Natural killer cell (primary cell): ENCODE measurements around the gene TEX2. TPM values are rescaled to one million over a fixed set of nuclear protein-coding genes. Genes with fewer than 3 reads are reported as not detected.

Experiments used
- ATAC-seq, 3 donors: fragments of 150-1000 bp in 2 of 3; fragments of 200-7000 bp in 1 of 3; cut with Tn5 transposase; 1 replicate in 1 of 3; 2 replicates in 2 of 3; pipeline ENCODE4 v1.10.0; 2021; ENCODE audit warnings: mild to moderate bottlenecking in 2 of 3, moderate library complexity in 2 of 3
- DNase-seq, 2 donors: peaks; one replicate each; pipeline versions ENCODE4 v3.0.0 to v3.0.0-alpha.2; 2013 to 2021; ENCODE audit warnings: mixed read lengths in 1 of 2
- H3K27ac ChIP-seq: one replicate; pipeline ENCODE4 v1.5.1; 2013; ENCODE audit warnings: mild to moderate bottlenecking, low read length
- H3K27me3 ChIP-seq: one replicate; pipeline ENCODE4 v1.6.1; 2013; ENCODE audit warnings: low read length; ENCODE audit not compliant: control insufficient read depth, insufficient read depth
- H3K36me3 ChIP-seq: one replicate; pipeline ENCODE4 v1.6.1; 2013; ENCODE audit warnings: low read length; ENCODE audit not compliant: control insufficient read depth, insufficient read depth
- H3K4me1 ChIP-seq: one replicate; pipeline ENCODE4 v1.6.1; 2013; ENCODE audit warnings: low read length; ENCODE audit not compliant: control insufficient read depth, insufficient read depth
- H3K4me3 ChIP-seq: one replicate; pipeline ENCODE4 v1.5.1; 2013; ENCODE audit warnings: low read length
- H3K9me3 ChIP-seq: one replicate; pipeline ENCODE4 v1.6.1; 2013; ENCODE audit warnings: low read length; ENCODE audit not compliant: control insufficient read depth, insufficient read depth
- H3K27ac Mint-ChIP-seq, 2 donors: one replicate each; pipeline ENCODE4 v1.8.0; 2022; ENCODE audit warnings: mild to moderate bottlenecking in 2 of 2, mixed read lengths in 2 of 2, moderate library complexity in 1 of 2
- H3K27me3 Mint-ChIP-seq, 2 donors: one replicate each; pipeline ENCODE4 v1.8.0; 2022; ENCODE audit warnings: low read depth in 2 of 2, mixed read lengths in 2 of 2
- H3K36me3 Mint-ChIP-seq: one replicate; pipeline ENCODE4 v1.8.0; 2022; ENCODE audit warnings: mixed read lengths
- H3K4me1 Mint-ChIP-seq, 2 donors: one replicate each; pipeline ENCODE4 v1.8.0; 2022; ENCODE audit warnings: mixed read lengths in 2 of 2
- H3K4me3 Mint-ChIP-seq: one replicate; pipeline ENCODE4 v1.8.0; 2022; ENCODE audit warnings: mild to moderate bottlenecking, moderate library complexity, mixed read lengths
- H3K9me3 Mint-ChIP-seq, 2 donors: one replicate each; pipeline ENCODE4 v1.8.0; 2022; ENCODE audit warnings: mixed read lengths in 2 of 2
- CTCF ChIP-seq: fragments of 200-600 bp; IDR thresholded peaks from one replicate; pipeline ENCODE4 v1.8.0; 2022; ENCODE audit warnings: antibody characterized with exemption
- WGBS: methylation state at CpG from one replicate; pipeline ENCODE4 v1.1.7; 2013; ENCODE audit warnings: missing lambda C conversion rate; ENCODE audit not compliant: insufficient coverage; 5-methylcytosine and 5-hydroxymethylcytosine counted together
- intact Hi-C: fragments of 100-400 bp; cut with micrococcal nuclease; formaldehyde crosslinking; loops from one replicate; pipeline ENCODE4 v1.14.2; 2022
- total RNA-seq, 4 donors: library from RNA; stranded (reverse); fragments of 120-200 nt in 1 of 4; gene quantifications; one replicate each; pipeline versions ENCODE4 v1.2.3 to v1.2.4, GENCODE V29; 2013 to 2022

Gene TEX2
- total RNA-seq, 3 donors from 2014 or later (not counting 1 experiment from before 2014, with no cell fraction given) = 8.3 to 16.3 (median 11.3) TPM

- no peak overlapping the region for H3K4me3 ChIP-seq
- Mint-ChIP-seq H3K36me3 (no peaks in the 10 kb centered on the region), H3K9me3 (no peaks in the 10 kb centered on the region), H3K4me3 (no peak overlapping the region), H3K27me3 (no peaks in the 10 kb centered on the region), H3K27ac (no peak overlapping the region), H3K4me1 (peaks cover 4 to 10% of the 10 kb centered on the region in 2 donors)
- intact Hi-C loops = no loop called here
- no peak overlapping the region for H3K27ac ChIP-seq
- no peaks in the 10 kb centered on the region for H3K27me3 ChIP-seq
- no peak for ATAC-seq
- H3K36me3 ChIP-seq = no peaks in the 10 kb centered on the region
- no peaks in the 10 kb centered on the region for H3K4me1 ChIP-seq
- DNase-seq = no peak
- 100% methylated on average over 1 of the region's 1 CpG for WGBS
- no peaks in the 10 kb centered on the region for H3K9me3 ChIP-seq
- TF ChIP-seq CTCF = no peak
Observed at GRCh38 chr17:64226132-64226531, 36.9 kb downstream of the TEX2 start.

GRCh38 chr17:64225410-64225809 is 37.6 kb downstream of the TEX2 start:
- no peaks in the 10 kb centered on the region for H3K4me1 ChIP-seq
- no peak for ATAC-seq
- no peak overlapping the region for H3K27ac Mint-ChIP-seq
- no peak overlapping the region for H3K4me3 ChIP-seq
- H3K36me3 ChIP-seq = no peaks in the 10 kb centered on the region
- no peaks in the 10 kb centered on the region for H3K9me3 Mint-ChIP-seq
- H3K36me3 Mint-ChIP-seq = no peaks in the 10 kb centered on the region
- H3K9me3 ChIP-seq = no peaks in the 10 kb centered on the region
- no peak for DNase-seq
- no peaks in the 10 kb centered on the region for H3K27me3 Mint-ChIP-seq
- no peaks in the 10 kb centered on the region for H3K27me3 ChIP-seq
- H3K27ac ChIP-seq = no peak overlapping the region
- intact Hi-C loops = no loop called here
- TF ChIP-seq CTCF = no peak
- WGBS = no CpG with 5 or more reads among the region's 3 CpGs
- no peak overlapping the region for H3K4me3 Mint-ChIP-seq
- peaks cover 4 to 14% of the 10 kb centered on the region in 2 donors for H3K4me1 Mint-ChIP-seq

- Mint-ChIP-seq H3K27me3 (no peaks in the 10 kb centered on the region), H3K4me3 (no peak overlapping the region), H3K36me3 (no peaks in the 10 kb centered on the region), H3K27ac (no peak overlapping the region), H3K4me1 (peaks cover 0 to 22% of the 10 kb centered on the region in 2 donors), H3K9me3 (no peaks in the 10 kb centered on the region)
- DNase-seq = no peak
- no peak for TF ChIP-seq CTCF
- Histone ChIP-seq H3K4me3 (no peak overlapping the region), H3K27ac (no peak overlapping the region), H3K9me3 (no peaks in the 10 kb centered on the region), H3K27me3 (no peaks in the 10 kb centered on the region), H3K4me1 (no peaks in the 10 kb centered on the region), H3K36me3 (no peaks in the 10 kb centered on the region)
- ATAC-seq = no peak
- WGBS = 91% methylated on average over 4 of the region's 4 CpGs
- intact Hi-C loops = no loop called here
Observed at GRCh38 chr17:64223931-64224629, 39.0 kb downstream of the TEX2 start.

- H3K4me3 ChIP-seq = no peak overlapping the region
- intact Hi-C loops = no loop called here
- TF ChIP-seq CTCF = no peak
- ATAC-seq = no peak
- Mint-ChIP-seq H3K4me3 (no peak overlapping the region), H3K4me1 (peaks cover 0 to 22% of the 10 kb centered on the region in 2 donors), H3K36me3 (no peaks in the 10 kb centered on the region), H3K27me3 (no peaks in the 10 kb centered on the region), H3K27ac (no peak overlapping the region), H3K9me3 (no peaks in the 10 kb centered on the region)
- H3K4me1 ChIP-seq = peaks cover under 1% of the 10 kb centered on the region
- no peaks in the 10 kb centered on the region for H3K36me3 ChIP-seq
- no peaks in the 10 kb centered on the region for H3K9me3 ChIP-seq
- DNase-seq = no peak
- H3K27me3 ChIP-seq = no peaks in the 10 kb centered on the region
- WGBS = 100% methylated on average over 1 of the region's 2 CpGs
- H3K27ac ChIP-seq = no peak overlapping the region
Observed at GRCh38 chr17:64223283-64223682, 39.8 kb downstream of the TEX2 start.
